Gastrocnemius medialis (tissue), 4 donors: ENCODE results near the gene RABGAP1L.

Source experiments
- CTCF ChIP-seq, 5 experiments: fragments of 450-650 bp in 3 of 5; fragments of 200-600 bp in 2 of 5; sonication (generic) in 2 of 5; IDR thresholded peaks in 4 of 5; conservative IDR thresholded peaks in 1 of 5; 1 replicate in 4 of 5; 2 replicates in 1 of 5; pipeline ENCODE4 v1.5.1; 2016 to 2019; ENCODE audit warnings: antibody characterized with exemption in 5 of 5, mild to moderate bottlenecking in 3 of 5, moderate library complexity in 3 of 5
- POLR2A ChIP-seq, 2 donors: fragments of 450-650 bp; IDR thresholded peaks; one replicate each; pipeline ENCODE4 v1.6.1; 2017; ENCODE audit warnings: antibody characterized with exemption in 2 of 2, mild to moderate bottlenecking in 2 of 2, moderate library complexity in 2 of 2

- TF ChIP-seq CTCF (IDR thresholded peaks at IDR 0.05 in 4 of 5, conservative IDR thresholded peaks at IDR 0.05 in 1 of 5) (no peak), POLR2A (IDR thresholded peaks at IDR 0.05) (no peak)
These were observed 741.0 kb downstream of the RABGAP1L start for GRCh38 chr1:174900317-174900716.
